Pancreas (tissue), 10 donors: ENCODE measurements around the gene RBBP8. TPM values are rescaled to one million over a fixed set of nuclear protein-coding genes. Genes with fewer than 3 reads are reported as not detected.
A peak's percentile ranks its signal among the peaks of the same experiment; 100 is the strongest.

Source experiments
- ATAC-seq, 4 donors: fragments of 200-7000 bp; cut with Tn5 transposase; one replicate each; pipeline versions ENCODE4 v1.8.0 to v1.9.1; 2020; ENCODE audit warnings: mild to moderate bottlenecking in 4 of 4, moderate library complexity in 4 of 4
- DNase-seq, 6 donors: peaks; one replicate each; pipeline ENCODE4 v3.0.0-alpha.2; 2020
- FAIRE-seq: peaks from 2 replicates; lab custom pipeline; 2012; peaks lifted over from hg19 to GRCh38; lab: Jason Lieb, UNC
- H3K27ac ChIP-seq, 4 donors: fragments of 200-600 bp; sonication (generic); 1 replicate in 3 of 4; 2 replicates in 1 of 4; pipeline versions ENCODE4 v1.5.0 to v1.8.0; 2020
- H3K27me3 ChIP-seq, 4 donors: fragments of 200-600 bp; one replicate each; pipeline ENCODE4 v1.8.0; 2021
- H3K36me3 ChIP-seq, 3 donors: fragments of 200-600 bp; sonication (generic) in 1 of 3; one replicate each; pipeline versions ENCODE4 v1.5.0 to v1.8.0; 2020 to 2021
- H3K4me1 ChIP-seq, 3 donors: fragments of 200-600 bp; one replicate each; pipeline ENCODE4 v1.8.0; 2021
- H3K4me3 ChIP-seq, 4 donors: fragments of 200-600 bp; sonication (generic) in 2 of 4; one replicate each; pipeline versions ENCODE4 v1.5.0 to v1.8.0; 2020 to 2021
- H3K9me3 ChIP-seq, 4 donors: fragments of 200-600 bp; one replicate each; pipeline ENCODE4 v1.8.0; 2021
- CTCF ChIP-seq, 4 donors: fragments of 200-600 bp; sonication (generic) in 3 of 4; IDR thresholded peaks; one replicate each; pipeline versions ENCODE4 v1.5.0 to v1.8.0; 2021; ENCODE audit warnings: antibody characterized with exemption in 4 of 4
- WGBS, 2 donors: extraction: QIAGEN DNeasy Blood & Tissue Kit; methylation state at CpG; one replicate each; pipeline ENCODE4 v1.1.7; 2013; 5-methylcytosine and 5-hydroxymethylcytosine counted together
- intact Hi-C, 3 donors: fragments of 100-400 bp; cut with DNase I; formaldehyde crosslinking; loops; one replicate each; pipeline versions ENCODE4 v1.11.1 to v1.14.2; 2022
- polyA plus RNA-seq, 2 donors: library from polyadenylated mRNA; stranded (reverse); fragments of 200-250 nt; gene quantifications; one replicate each; pipeline ENCODE4 v1.2.3, GENCODE V29; 2013
- total RNA-seq, 6 donors: library from RNA; stranded (reverse); fragmentation: NEBNext Ultra II Directional in 4 of 6; extraction: Animal tissue kit (Norgen Biotek cat#: 25700) in 4 of 6; gene quantifications; one replicate each; pipeline versions ENCODE4 v1.2.1 to v1.2.4, GENCODE V29; 2021 to 2023
- donor health status: healthy with polysubstance abuse.
- donor health status: DM: no; HTN: no; CAD: no; lungs with moderate emphysema.
- donor health status: DM: no; HTN: no; CAD: no.
- donor health status: control.
- donor health status: control.
- donor health status: Bipolar disorder and iron deficiency.
- donor health status: DM: yes; HTN: yes; CAD: no.
- donor health status: DM: no; HTN: no; CAD: no.
- donor health status: DM: no; HTN: no; CAD: no.
- donor health status: DM: yes; HTN: yes; CAD: no.

The RBBP8 gene
- total and polyA plus RNA-seq, 8 donors = 10.9 to 32.7 (median 19.0) TPM

DNA sequence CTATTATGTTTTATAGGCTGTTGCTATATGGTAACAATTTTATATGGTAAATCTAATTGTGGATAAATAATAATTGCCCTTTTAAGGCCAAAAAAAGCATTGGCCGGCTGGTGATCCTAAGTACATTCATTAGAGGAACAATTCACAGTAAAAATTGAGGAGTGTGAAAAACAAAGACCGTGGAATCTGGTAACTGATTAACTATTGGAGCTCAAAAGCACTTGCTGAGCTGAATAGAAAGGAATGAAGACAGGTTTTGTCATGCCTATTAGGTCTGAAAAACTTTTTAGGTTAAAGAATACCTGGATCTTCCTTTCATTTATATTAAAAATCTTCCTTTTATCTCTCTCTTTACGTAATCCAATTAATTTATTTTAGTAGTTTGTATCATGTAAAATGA lies 18.5 kb upstream of the RBBP8 start:
- peaks cover 14 to 33% (median 28%) of the 10 kb centered on the region in 3 donors for H3K4me1 ChIP-seq
- ATAC-seq = peak; percentile 68 to 83 (median 74)
- H3K4me3 ChIP-seq = peak overlapping the region; percentile 1 to 50 (median 4)
- WGBS, 2 donors = 13% methylated on average over 3 of the region's 3 CpGs
- no peaks in the 10 kb centered on the region for H3K36me3 ChIP-seq
- no peak for TF ChIP-seq CTCF (IDR thresholded peaks at IDR 0.05)
- H3K27me3 ChIP-seq = no peaks in the 10 kb centered on the region
- no peak for FAIRE-seq
- no peak for DNase-seq
- H3K9me3 ChIP-seq = no peaks in the 10 kb centered on the region
- peak overlapping the region in 3 of 4 donors; percentile 44 to 84 (median 79) for H3K27ac ChIP-seq
- intact Hi-C loops = no loop called here

GRCh38 chr18:22915337-22915736 lies 17.8 kb upstream of the RBBP8 start:
- Histone ChIP-seq H3K36me3 (no peaks in the 10 kb centered on the region), H3K27me3 (no peaks in the 10 kb centered on the region), H3K4me1 (peaks cover 14 to 35% (median 28%) of the 10 kb centered on the region in 3 donors), H3K4me3 (peak overlapping the region in 2 of 4 donors; percentile 7 to 50), H3K9me3 (no peaks in the 10 kb centered on the region), H3K27ac (peak overlapping the region in 2 of 4 donors; percentile 79 to 84)
- FAIRE-seq (no peak), ATAC-seq (no peak), DNase-seq (no peak)
- TF ChIP-seq CTCF (IDR thresholded peaks at IDR 0.05) = no peak
- intact Hi-C loops = no loop called here

DNA sequence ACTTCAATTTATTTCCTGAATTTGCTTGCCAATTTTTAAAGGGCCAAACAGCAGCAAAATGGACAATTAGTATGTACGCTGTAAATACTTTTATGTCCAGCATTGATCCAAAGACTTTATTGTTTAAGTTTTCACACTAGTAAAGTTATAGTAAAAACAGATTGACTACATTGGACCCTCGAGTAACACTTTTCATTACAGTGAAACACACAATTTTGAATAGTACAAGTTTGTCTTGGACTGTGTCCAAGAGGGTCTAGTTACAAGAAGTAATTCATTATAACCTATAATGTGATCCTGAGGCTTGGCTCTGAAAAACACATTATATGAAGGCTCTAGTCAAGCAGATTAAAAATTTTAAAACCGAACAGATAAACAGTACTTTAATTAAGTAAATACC lies 11.4 kb upstream of the RBBP8 start:
- TF ChIP-seq CTCF (IDR thresholded peaks at IDR 0.05) = no peak
- DNase-seq = no peak
- Histone ChIP-seq H3K4me3 (no peak overlapping the region), H3K36me3 (no peaks in the 10 kb centered on the region), H3K27me3 (no peaks in the 10 kb centered on the region), H3K9me3 (no peaks in the 10 kb centered on the region), H3K27ac (no peak overlapping the region), H3K4me1 (peaks cover 6 to 29% (median 21%) of the 10 kb centered on the region in 3 donors)
- intact Hi-C loops = loop anchor here in 1 of 3 donors (10.0 kb wide), 1 partner anchor 47 kb away; no protein-coding TSS in a partner anchor
- no peak for FAIRE-seq
- WGBS, 2 donors = 39% methylated on average over 3 of the region's 3 CpGs
- no peak for ATAC-seq

- peak overlapping the region in 1 of 4 donors; percentile 3 for H3K27ac ChIP-seq
- peaks cover 6 to 23% (median 23%) of the 10 kb centered on the region in 3 donors for H3K4me1 ChIP-seq
- FAIRE-seq (no peak), ATAC-seq (peak; percentile 30 to 76 (median 54)), DNase-seq (no peak)
- 98 to 100% methylated on average over 2 of the region's 2 CpGs for WGBS, 2 donors
- no peaks in the 10 kb centered on the region for H3K36me3 ChIP-seq
- TF ChIP-seq CTCF (IDR thresholded peaks at IDR 0.05) = no peak
- intact Hi-C loops = loop anchor here in 1 of 3 donors (10.0 kb wide), 1 partner anchor 50 kb away; no protein-coding TSS in a partner anchor
- no peak overlapping the region for H3K4me3 ChIP-seq
- H3K27me3 ChIP-seq = no peaks in the 10 kb centered on the region
- no peaks in the 10 kb centered on the region for H3K9me3 ChIP-seq
These were observed 8.5 kb upstream of the RBBP8 start for GRCh38 chr18:22924589-22924988.

DNA sequence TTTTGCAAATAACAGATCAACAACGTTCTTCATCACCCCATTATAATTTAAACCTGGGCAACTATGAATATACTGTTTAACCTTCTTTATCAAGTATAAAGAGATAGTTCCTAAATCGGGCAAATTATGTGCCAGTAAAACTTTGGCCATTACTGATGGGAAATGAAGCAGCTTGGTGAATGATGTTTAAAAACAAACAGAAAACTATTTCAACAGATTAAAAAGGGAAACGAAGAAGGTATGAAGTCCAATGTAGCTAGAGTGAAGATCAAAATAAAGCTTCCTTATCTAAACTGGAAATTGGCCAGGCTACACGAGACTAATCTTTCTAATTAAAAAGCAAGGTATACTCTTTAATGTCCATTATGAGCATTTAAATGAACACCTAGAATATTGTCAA lies 6.7 kb upstream of the RBBP8 start:
- WGBS, 2 donors = 24 to 26% methylated on average over 4 of the region's 4 CpGs
- Histone ChIP-seq H3K9me3 (no peaks in the 10 kb centered on the region), H3K27ac (no peak overlapping the region), H3K4me3 (no peak overlapping the region), H3K4me1 (peaks cover 9 to 26% (median 15%) of the 10 kb centered on the region in 3 donors), H3K36me3 (no peaks in the 10 kb centered on the region), H3K27me3 (no peaks in the 10 kb centered on the region)
- ATAC-seq (no peak), FAIRE-seq (no peak), DNase-seq (no peak)
- no peak for TF ChIP-seq CTCF (IDR thresholded peaks at IDR 0.05)
- intact Hi-C loops = loop anchor here in 1 of 3 donors (10.0 kb wide), 1 partner anchor 52 kb away; no protein-coding TSS in a partner anchor
